ENCODE measurements around the gene AP1B1. TPM values are rescaled to one million over a fixed set of nuclear protein-coding genes. Genes with fewer than 3 reads are reported as not detected.

The AP1B1 gene
- total RNA-seq, 2 experiments from 2014 or later: 61.2 to 63.7 TPM

GRCh38 chr22:29316141-29316828 is 72.1 kb downstream of the AP1B1 start:
- DNase-seq (no peak), ATAC-seq (ENCODE audit: low read depth) (no peak)
- Mint-ChIP-seq H3K27me3 (peaks cover 43% of the 10 kb centered on the region), H3K4me1 (peaks cover 15% of the 10 kb centered on the region), H3K27ac (peak overlapping the region; percentile 23), H3K9me3 (no peaks in the 10 kb centered on the region), H3K36me3 (peaks cover 1% of the 10 kb centered on the region), H3K4me3 (no peak overlapping the region)
- POLR2A ChIA-PET: no interaction called here

GRCh38 chr22:29315286-29316140 is 72.9 kb downstream of the AP1B1 start, which contains the start of gene RASL10A:
Gene RASL10A, minus strand, starts transcription at chr22:29315697. Its CDS starts 451 bp downstream, at chr22:29315246.
- H3K36me3 Mint-ChIP-seq: peaks cover 1% of the 10 kb centered on the region
- H3K4me1 Mint-ChIP-seq: peaks cover 17% of the 10 kb centered on the region
- POLR2A ChIA-PET: no interaction called here
- peak; percentile 33 for ATAC-seq (ENCODE audit: low read depth)
- H3K4me3 Mint-ChIP-seq: peak within 1 kb of the TSS; percentile 76
- peak; percentile 56 for DNase-seq
- H3K27ac Mint-ChIP-seq: peak within 1 kb of the TSS; percentile 23
- no peaks in the 10 kb centered on the region for H3K9me3 Mint-ChIP-seq
- H3K27me3 Mint-ChIP-seq: peaks cover 43% of the 10 kb centered on the region

GRCh38 chr22:29314537-29315285 is 73.7 kb downstream of the AP1B1 start:
- no peak overlapping the region for H3K27ac Mint-ChIP-seq
- H3K27me3 Mint-ChIP-seq: peaks cover 43% of the 10 kb centered on the region
- POLR2A ChIA-PET: interaction anchor here (0.6 to 1.4 kb wide), 2 partner anchors 74 to 509 kb away, joined by 3 to 6 read pairs; partner anchors contain the start of gene AP1B1
- no peaks in the 10 kb centered on the region for H3K9me3 Mint-ChIP-seq
- ATAC-seq (ENCODE audit: low read depth) (peak; percentile 8), DNase-seq (peak; percentile 41)
- H3K4me1 Mint-ChIP-seq: peaks cover 19% of the 10 kb centered on the region
- H3K36me3 Mint-ChIP-seq: peaks cover 1% of the 10 kb centered on the region
- H3K4me3 Mint-ChIP-seq: peak overlapping the region; percentile 76

- Mint-ChIP-seq H3K4me1 (peaks cover 22% of the 10 kb centered on the region), H3K4me3 (peak overlapping the region; percentile 76), H3K27ac (no peak overlapping the region), H3K27me3 (peaks cover 43% of the 10 kb centered on the region), H3K36me3 (peaks cover 1% of the 10 kb centered on the region), H3K9me3 (no peaks in the 10 kb centered on the region)
- POLR2A ChIA-PET: interaction anchor here (0.6 to 1.4 kb wide), 2 partner anchors 75 to 508 kb away, joined by 3 to 6 read pairs; partner anchors contain the start of gene AP1B1
- no peak for ATAC-seq (ENCODE audit: low read depth)
- peak; percentile 42 for DNase-seq
Measured at GRCh38 chr22:29313576-29314466, 74.5 kb downstream of the AP1B1 start.

GRCh38 chr22:29313126-29313575 is 75.2 kb downstream of the AP1B1 start:
- Mint-ChIP-seq H3K4me3 (peak overlapping the region; percentile 39), H3K9me3 (no peaks in the 10 kb centered on the region), H3K4me1 (peaks cover 26% of the 10 kb centered on the region), H3K27me3 (peaks cover 43% of the 10 kb centered on the region), H3K36me3 (peaks cover 1% of the 10 kb centered on the region), H3K27ac (no peak overlapping the region)
- POLR2A ChIA-PET: interaction anchor here (1.4 kb wide), 1 partner anchor 76 kb away, joined by 6 read pairs; the partner anchor contains the start of gene AP1B1
- DNase-seq (peak; percentile 72), ATAC-seq (ENCODE audit: low read depth) (peak; percentile 15)

- Mint-ChIP-seq H3K9me3 (no peaks in the 10 kb centered on the region), H3K4me3 (no peak overlapping the region), H3K36me3 (peaks cover 1% of the 10 kb centered on the region), H3K27me3 (peaks cover 39% of the 10 kb centered on the region), H3K4me1 (peaks cover 28% of the 10 kb centered on the region), H3K27ac (no peak overlapping the region)
- POLR2A ChIA-PET: no interaction called here
- DNase-seq (peak; percentile 35), ATAC-seq (ENCODE audit: low read depth) (no peak)
Measured at GRCh38 chr22:29312218-29313125, 75.9 kb downstream of the AP1B1 start.

- peaks cover 28% of the 10 kb centered on the region for H3K4me1 Mint-ChIP-seq
- DNase-seq (peak; percentile 39), ATAC-seq (ENCODE audit: low read depth) (no peak)
- POLR2A ChIA-PET: interaction anchor here (0.9 kb wide), 1 partner anchor 43 kb away, joined by 3 read pairs; the partner anchor contains the start of gene EWSR1
- H3K36me3 Mint-ChIP-seq: peaks cover 1% of the 10 kb centered on the region
- no peak overlapping the region for H3K27ac Mint-ChIP-seq
- H3K9me3 Mint-ChIP-seq: no peaks in the 10 kb centered on the region
- H3K27me3 Mint-ChIP-seq: peaks cover 33% of the 10 kb centered on the region
- no peak overlapping the region for H3K4me3 Mint-ChIP-seq
Measured at GRCh38 chr22:29311464-29312217, 76.7 kb downstream of the AP1B1 start.

GRCh38 chr22:29310863-29311339 is 77.5 kb downstream of the AP1B1 start:
- ATAC-seq (ENCODE audit: low read depth) (no peak), DNase-seq (peak; percentile 61)
- Mint-ChIP-seq H3K27me3 (peaks cover 30% of the 10 kb centered on the region), H3K36me3 (peaks cover 1% of the 10 kb centered on the region), H3K9me3 (no peaks in the 10 kb centered on the region), H3K4me1 (peaks cover 31% of the 10 kb centered on the region), H3K4me3 (no peak overlapping the region), H3K27ac (no peak overlapping the region)
- POLR2A ChIA-PET: interaction anchor here (0.9 kb wide), 1 partner anchor 43 kb away, joined by 3 read pairs; the partner anchor contains the start of gene EWSR1

GRCh38 chr22:29310065-29310862 is 78.1 kb downstream of the AP1B1 start:
- POLR2A ChIA-PET: interaction anchor here (0.9 kb wide), 1 partner anchor 42 kb away, joined by 3 read pairs; the partner anchor contains the start of gene EWSR1
- ATAC-seq (ENCODE audit: low read depth): no peak
- Mint-ChIP-seq H3K9me3 (no peaks in the 10 kb centered on the region), H3K27me3 (peaks cover 29% of the 10 kb centered on the region), H3K4me1 (peaks cover 32% of the 10 kb centered on the region), H3K4me3 (no peak overlapping the region), H3K36me3 (peaks cover 1% of the 10 kb centered on the region), H3K27ac (peak overlapping the region; percentile 54)
- peak; percentile 37 for DNase-seq

GRCh38 chr22:29309332-29310064 is 78.9 kb downstream of the AP1B1 start:
- peaks cover 29% of the 10 kb centered on the region for H3K4me1 Mint-ChIP-seq

More at GRCh38 chr22:29309332-29310064, 78.9 kb downstream of the AP1B1 start:
- Mint-ChIP-seq H3K9me3 (no peaks in the 10 kb centered on the region), H3K27ac (peak overlapping the region; percentile 74), H3K36me3 (peaks cover 1% of the 10 kb centered on the region), H3K4me3 (peak overlapping the region; percentile 71), H3K27me3 (peaks cover 26% of the 10 kb centered on the region)
- DNase-seq (no peak), ATAC-seq (ENCODE audit: low read depth) (no peak)
- POLR2A ChIA-PET: no interaction called here
